ENCODE measurements around the gene QRSL1. TPM values are rescaled to one million over a fixed set of nuclear protein-coding genes. Genes with fewer than 3 reads are reported as not detected.

Gene QRSL1
- total and polyA plus RNA-seq, 9 of the 15 experiments (the other 6 are each of a cell fraction or from before 2014, with no cell fraction given) = 14.6 to 31.5 (median 23.0) TPM

DNA sequence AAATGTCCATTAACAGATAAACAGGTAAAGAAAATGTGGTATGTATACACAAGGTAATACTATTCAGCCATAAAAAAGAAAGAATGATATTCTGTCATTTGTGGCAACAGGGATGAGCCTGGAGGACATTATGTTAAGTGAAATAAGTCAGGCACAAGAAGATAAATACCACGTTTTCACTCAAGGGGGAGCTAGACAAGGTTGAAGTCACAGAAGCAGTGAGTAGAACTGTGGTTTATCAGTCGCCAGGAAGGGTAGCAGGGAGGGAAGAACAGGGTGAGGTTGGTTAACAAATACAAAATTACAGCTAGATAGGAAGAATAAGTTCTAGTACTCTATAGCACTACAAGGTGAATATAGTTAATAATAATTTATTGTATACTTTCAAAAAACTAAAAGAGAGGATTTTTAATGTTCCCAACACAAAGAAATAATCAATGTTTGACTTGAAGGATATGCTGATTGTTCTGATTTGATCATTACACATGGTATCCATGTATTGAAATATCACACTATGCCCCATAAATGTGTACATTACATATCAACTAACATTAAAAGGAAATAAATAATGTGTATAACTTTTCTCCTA lies 21.2 kb upstream of the QRSL1 start (continued):
- TF ChIP-seq, protein P1, sequence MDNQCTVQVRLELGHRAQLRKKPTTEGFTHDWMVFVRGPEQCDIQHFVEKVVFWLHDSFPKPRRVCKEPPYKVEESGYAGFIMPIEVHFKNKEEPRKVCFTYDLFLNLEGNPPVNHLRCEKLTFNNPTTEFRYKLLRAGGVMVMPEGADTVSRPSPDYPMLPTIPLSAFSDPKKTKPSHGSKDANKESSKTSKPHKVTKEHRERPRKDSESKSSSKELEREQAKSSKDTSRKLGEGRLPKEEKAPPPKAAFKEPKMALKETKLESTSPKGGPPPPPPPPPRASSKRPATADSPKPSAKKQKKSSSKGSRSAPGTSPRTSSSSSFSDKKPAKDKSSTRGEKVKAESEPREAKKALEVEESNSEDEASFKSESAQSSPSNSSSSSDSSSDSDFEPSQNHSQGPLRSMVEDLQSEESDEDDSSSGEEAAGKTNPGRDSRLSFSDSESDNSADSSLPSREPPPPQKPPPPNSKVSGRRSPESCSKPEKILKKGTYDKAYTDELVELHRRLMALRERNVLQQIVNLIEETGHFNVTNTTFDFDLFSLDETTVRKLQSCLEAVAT (IDR thresholded peaks at IDR 0.05) = no peak
- TF ChIP-seq, protein P2, sequence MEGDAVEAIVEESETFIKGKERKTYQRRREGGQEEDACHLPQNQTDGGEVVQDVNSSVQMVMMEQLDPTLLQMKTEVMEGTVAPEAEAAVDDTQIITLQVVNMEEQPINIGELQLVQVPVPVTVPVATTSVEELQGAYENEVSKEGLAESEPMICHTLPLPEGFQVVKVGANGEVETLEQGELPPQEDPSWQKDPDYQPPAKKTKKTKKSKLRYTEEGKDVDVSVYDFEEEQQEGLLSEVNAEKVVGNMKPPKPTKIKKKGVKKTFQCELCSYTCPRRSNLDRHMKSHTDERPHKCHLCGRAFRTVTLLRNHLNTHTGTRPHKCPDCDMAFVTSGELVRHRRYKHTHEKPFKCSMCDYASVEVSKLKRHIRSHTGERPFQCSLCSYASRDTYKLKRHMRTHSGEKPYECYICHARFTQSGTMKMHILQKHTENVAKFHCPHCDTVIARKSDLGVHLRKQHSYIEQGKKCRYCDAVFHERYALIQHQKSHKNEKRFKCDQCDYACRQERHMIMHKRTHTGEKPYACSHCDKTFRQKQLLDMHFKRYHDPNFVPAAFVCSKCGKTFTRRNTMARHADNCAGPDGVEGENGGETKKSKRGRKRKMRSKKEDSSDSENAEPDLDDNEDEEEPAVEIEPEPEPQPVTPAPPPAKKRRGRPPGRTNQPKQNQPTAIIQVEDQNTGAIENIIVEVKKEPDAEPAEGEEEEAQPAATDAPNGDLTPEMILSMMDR (IDR thresholded peaks at IDR 0.05 in 2 of 3, conservative IDR thresholded peaks at IDR 0.05 in 1 of 3; ENCODE audit: insufficient read depth in 2 of 3, low read depth in 1 of 3, low read length in 3 of 3) = peak; percentile 58 to 78 (median 67)
- no peak for TF ChIP-seq ZNF23 (CRISPR knock-in tag; IDR thresholded peaks at IDR 0.05)
- TF ChIP-seq PHB (CRISPR knock-in tag; IDR thresholded peaks at IDR 0.05) = no peak
- TF ChIP-seq HMG20A (CRISPR knock-in tag; conservative IDR thresholded peaks at IDR 0.05) = no peak
- TF ChIP-seq, protein P3, sequence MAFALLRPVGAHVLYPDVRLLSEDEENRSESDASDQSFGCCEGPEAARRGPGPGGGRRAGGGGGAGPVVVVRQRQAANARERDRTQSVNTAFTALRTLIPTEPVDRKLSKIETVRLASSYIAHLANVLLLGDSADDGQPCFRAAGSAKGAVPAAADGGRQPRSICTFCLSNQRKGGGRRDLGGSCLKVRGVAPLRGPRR (CRISPR knock-in tag; IDR thresholded peaks at IDR 0.05) = no peak
- no peak for TF ChIP-seq KLF10 (CRISPR knock-in tag; IDR thresholded peaks at IDR 0.05)
- TF ChIP-seq, protein P4, sequence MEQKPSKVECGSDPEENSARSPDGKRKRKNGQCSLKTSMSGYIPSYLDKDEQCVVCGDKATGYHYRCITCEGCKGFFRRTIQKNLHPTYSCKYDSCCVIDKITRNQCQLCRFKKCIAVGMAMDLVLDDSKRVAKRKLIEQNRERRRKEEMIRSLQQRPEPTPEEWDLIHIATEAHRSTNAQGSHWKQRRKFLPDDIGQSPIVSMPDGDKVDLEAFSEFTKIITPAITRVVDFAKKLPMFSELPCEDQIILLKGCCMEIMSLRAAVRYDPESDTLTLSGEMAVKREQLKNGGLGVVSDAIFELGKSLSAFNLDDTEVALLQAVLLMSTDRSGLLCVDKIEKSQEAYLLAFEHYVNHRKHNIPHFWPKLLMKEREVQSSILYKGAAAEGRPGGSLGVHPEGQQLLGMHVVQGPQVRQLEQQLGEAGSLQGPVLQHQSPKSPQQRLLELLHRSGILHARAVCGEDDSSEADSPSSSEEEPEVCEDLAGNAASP (IDR thresholded peaks at IDR 0.05) = no peak
- TF ChIP-seq, protein P5, sequence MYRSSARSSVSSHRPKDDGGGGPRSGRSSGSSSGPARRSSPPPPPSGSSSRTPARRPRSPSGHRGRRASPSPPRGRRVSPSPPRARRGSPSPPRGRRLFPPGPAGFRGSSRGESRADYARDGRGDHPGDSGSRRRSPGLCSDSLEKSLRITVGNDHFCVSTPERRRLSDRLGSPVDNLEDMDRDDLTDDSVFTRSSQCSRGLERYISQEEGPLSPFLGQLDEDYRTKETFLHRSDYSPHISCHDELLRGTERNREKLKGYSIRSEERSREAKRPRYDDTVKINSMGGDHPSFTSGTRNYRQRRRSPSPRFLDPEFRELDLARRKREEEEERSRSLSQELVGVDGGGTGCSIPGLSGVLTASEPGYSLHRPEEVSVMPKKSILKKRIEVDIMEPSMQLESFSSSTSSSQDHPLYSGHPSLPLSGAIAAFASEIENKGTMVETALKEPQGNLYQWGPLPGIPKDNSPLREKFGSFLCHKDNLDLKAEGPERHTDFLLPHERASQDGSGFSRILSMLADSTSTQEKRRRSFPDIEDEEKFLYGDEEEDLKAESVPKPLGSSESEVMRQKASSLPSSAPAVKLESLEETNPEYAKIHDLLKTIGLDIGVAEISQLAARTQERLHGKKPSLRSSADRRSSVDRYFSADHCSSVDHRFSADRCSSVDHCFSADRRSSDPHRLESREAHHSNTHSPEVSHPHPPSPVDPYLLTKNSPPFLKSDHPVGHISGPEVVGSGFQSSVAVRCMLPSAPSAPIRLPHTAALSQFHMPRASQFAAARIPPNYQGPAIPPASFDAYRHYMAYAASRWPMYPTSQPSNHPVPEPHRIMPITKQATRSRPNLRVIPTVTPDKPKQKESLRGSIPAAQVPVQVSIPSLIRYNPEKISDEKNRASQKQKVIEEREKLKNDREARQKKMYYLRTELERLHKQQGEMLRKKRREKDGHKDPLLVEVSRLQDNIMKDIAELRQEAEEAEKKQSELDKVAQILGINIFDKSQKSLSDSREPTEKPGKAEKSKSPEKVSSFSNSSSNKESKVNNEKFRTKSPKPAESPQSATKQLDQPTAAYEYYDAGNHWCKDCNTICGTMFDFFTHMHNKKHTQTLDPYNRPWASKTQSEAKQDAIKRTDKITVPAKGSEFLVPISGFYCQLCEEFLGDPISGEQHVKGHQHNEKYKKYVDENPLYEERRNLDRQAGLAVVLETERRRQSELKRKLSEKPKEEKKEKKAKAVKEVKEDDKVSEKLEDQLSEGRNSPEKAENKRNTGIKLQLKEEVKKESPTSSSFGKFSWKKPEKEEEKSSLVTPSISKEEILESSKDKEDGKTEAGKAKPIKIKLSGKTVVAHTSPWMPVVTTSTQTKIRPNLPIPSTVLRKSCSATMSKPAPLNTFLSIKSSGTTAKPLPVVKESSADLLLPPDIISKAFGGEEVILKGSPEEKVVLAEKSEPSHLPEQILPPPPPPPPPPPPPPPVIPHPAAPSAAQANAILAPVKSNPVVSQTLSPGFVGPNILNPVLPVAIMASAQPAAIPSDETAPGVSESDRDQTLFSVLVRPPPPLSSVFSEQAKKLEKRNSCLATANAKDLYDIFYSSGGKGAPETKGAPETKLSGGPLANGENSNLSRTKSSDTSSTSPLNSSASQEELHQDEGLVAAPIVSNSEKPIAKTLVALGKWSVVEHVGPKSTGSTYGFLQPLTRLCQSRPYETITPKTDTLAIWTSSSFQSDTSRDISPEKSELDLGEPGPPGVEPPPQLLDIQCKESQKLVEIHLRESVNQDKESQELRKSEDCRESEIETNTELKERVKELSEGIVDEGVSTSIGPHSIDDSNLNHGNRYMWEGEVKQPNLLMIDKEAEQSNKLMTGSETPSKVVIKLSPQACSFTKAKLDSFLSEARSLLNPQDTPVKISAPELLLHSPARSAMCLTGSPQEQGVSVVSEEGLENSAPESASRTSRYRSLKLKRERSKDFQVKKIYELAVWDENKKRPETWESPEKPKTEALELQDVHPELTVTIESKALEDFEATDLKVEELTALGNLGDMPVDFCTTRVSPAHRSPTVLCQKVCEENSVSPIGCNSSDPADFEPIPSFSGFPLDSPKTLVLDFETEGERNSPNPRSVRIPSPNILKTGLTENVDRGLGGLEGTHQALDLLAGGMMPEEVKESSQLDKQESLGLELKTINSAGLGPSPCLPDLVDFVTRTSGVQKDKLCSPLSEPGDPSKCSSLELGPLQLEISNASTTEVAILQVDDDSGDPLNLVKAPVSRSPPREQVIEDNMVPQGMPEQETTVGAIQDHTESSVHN (IDR thresholded peaks at IDR 0.05; ENCODE audit: borderline replicate concordance in 1 of 2, low read depth in 1 of 2) = no peak
- TF ChIP-seq ZNF780A (CRISPR knock-in tag; IDR thresholded peaks at IDR 0.05) = no peak
- TF ChIP-seq FOXJ3 (CRISPR knock-in tag; IDR thresholded peaks at IDR 0.05) = no peak
- TF ChIP-seq, protein P6, sequence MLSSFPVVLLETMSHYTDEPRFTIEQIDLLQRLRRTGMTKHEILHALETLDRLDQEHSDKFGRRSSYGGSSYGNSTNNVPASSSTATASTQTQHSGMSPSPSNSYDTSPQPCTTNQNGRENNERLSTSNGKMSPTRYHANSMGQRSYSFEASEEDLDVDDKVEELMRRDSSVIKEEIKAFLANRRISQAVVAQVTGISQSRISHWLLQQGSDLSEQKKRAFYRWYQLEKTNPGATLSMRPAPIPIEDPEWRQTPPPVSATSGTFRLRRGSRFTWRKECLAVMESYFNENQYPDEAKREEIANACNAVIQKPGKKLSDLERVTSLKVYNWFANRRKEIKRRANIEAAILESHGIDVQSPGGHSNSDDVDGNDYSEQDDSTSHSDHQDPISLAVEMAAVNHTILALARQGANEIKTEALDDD (IDR thresholded peaks at IDR 0.05) = peak; percentile 64; the same call in 1 of the 2 replicates
- no peak for TF ChIP-seq ZNF197 (CRISPR knock-in tag; IDR thresholded peaks at IDR 0.05; ENCODE audit: low read depth)

All from K562 (cell line).